ENCODE results near the gene CAPN12. TPM values are rescaled to one million over a fixed set of nuclear protein-coding genes. Genes with fewer than 3 reads are reported as not detected.

The CAPN12 gene
- total RNA-seq, 2 experiments from 2014 or later, result 1.6 to 2.0 TPM

GRCh38 chr19:38710928-38711725 is 33.1 kb downstream of the CAPN12 start:
- CTCF ChIA-PET, result no interaction called here
- no peak overlapping the region for H3K4me3 ChIP-seq (ENCODE audit: low read length)
- no peaks in the 10 kb centered on the region for H3K4me1 Mint-ChIP-seq (ENCODE audit: low read depth)
- H3K27me3 Mint-ChIP-seq, result no peaks in the 10 kb centered on the region
- TF ChIP-seq CTCF (IDR thresholded peaks at IDR 0.05), result no peak
- H3K27ac Mint-ChIP-seq, result no peak overlapping the region
- no peaks in the 10 kb centered on the region for H3K27me3 ChIP-seq (ENCODE audit: control insufficient read depth in 1 of 2, insufficient read depth in 2 of 2, low read length in 2 of 2)
- no peak overlapping the region for H3K4me3 Mint-ChIP-seq
- intact Hi-C loops (cut with DNase I, micrococcal nuclease), result no loop called here
- DNase-seq (no peak), ATAC-seq (ENCODE audit: poor library complexity) (no peak)
- no peak overlapping the region for H3K27ac ChIP-seq (ENCODE audit: low read depth in 1 of 2, low read length in 2 of 2)
- H3K9me3 ChIP-seq (ENCODE audit: control insufficient read depth in 1 of 2, insufficient read depth in 1 of 2, low read length in 2 of 2), result no peaks in the 10 kb centered on the region
- H3K36me3 Mint-ChIP-seq (ENCODE audit: low read depth), result peaks cover 44% of the 10 kb centered on the region
- no peaks in the 10 kb centered on the region for H3K9me3 Mint-ChIP-seq
- POLR2A ChIA-PET, result no interaction called here
- no peaks in the 10 kb centered on the region for H3K4me1 ChIP-seq (ENCODE audit: insufficient read depth, low read length)
- peaks cover 85% of the 10 kb centered on the region for H3K36me3 ChIP-seq (ENCODE audit: insufficient read depth, low read length)

GRCh38 chr19:38710416-38710702 is 33.9 kb downstream of the CAPN12 start:
- H3K27me3 ChIP-seq (ENCODE audit: control insufficient read depth in 1 of 2, insufficient read depth in 2 of 2, low read length in 2 of 2), result no peaks in the 10 kb centered on the region
- ChIA-PET POLR2A (no interaction called here), CTCF (no interaction called here)
- H3K4me3 Mint-ChIP-seq, result no peak overlapping the region
- no peak overlapping the region for H3K4me3 ChIP-seq (ENCODE audit: low read length)
- no peak for TF ChIP-seq CTCF (IDR thresholded peaks at IDR 0.05)
- peaks cover 43% of the 10 kb centered on the region for H3K36me3 Mint-ChIP-seq (ENCODE audit: low read depth)
- DNase-seq (no peak), ATAC-seq (ENCODE audit: poor library complexity) (no peak)
- H3K27ac ChIP-seq (ENCODE audit: low read depth in 1 of 2, low read length in 2 of 2), result no peak overlapping the region
- no peaks in the 10 kb centered on the region for H3K9me3 Mint-ChIP-seq
- no peak overlapping the region for H3K27ac Mint-ChIP-seq
- H3K36me3 ChIP-seq (ENCODE audit: insufficient read depth, low read length), result peaks cover 90% of the 10 kb centered on the region
- H3K4me1 ChIP-seq (ENCODE audit: insufficient read depth, low read length), result no peaks in the 10 kb centered on the region
- no peaks in the 10 kb centered on the region for H3K27me3 Mint-ChIP-seq
- no peaks in the 10 kb centered on the region for H3K4me1 Mint-ChIP-seq (ENCODE audit: low read depth)
- no peaks in the 10 kb centered on the region for H3K9me3 ChIP-seq (ENCODE audit: control insufficient read depth in 1 of 2, insufficient read depth in 1 of 2, low read length in 2 of 2)
- intact Hi-C loops (cut with DNase I, micrococcal nuclease), result no loop called here

- H3K4me1 Mint-ChIP-seq (ENCODE audit: low read depth), result no peaks in the 10 kb centered on the region
- intact Hi-C loops (cut with DNase I, micrococcal nuclease), result no loop called here
- Histone ChIP-seq H3K9me3 (ENCODE audit: control insufficient read depth in 1 of 2, insufficient read depth in 1 of 2, low read length in 2 of 2) (no peaks in the 10 kb centered on the region), H3K36me3 (ENCODE audit: insufficient read depth, low read length) (peaks cover 93% of the 10 kb centered on the region), H3K27ac (ENCODE audit: low read depth in 1 of 2, low read length in 2 of 2) (no peak overlapping the region), H3K27me3 (ENCODE audit: control insufficient read depth in 1 of 2, insufficient read depth in 2 of 2, low read length in 2 of 2) (no peaks in the 10 kb centered on the region), H3K4me1 (ENCODE audit: insufficient read depth, low read length) (no peaks in the 10 kb centered on the region), H3K4me3 (ENCODE audit: low read length) (no peak overlapping the region)
- no peaks in the 10 kb centered on the region for H3K9me3 Mint-ChIP-seq
- ChIA-PET POLR2A (no interaction called here), CTCF (no interaction called here)
- H3K27me3 Mint-ChIP-seq, result no peaks in the 10 kb centered on the region
- peaks cover 43% of the 10 kb centered on the region for H3K36me3 Mint-ChIP-seq (ENCODE audit: low read depth)
- DNase-seq (no peak), ATAC-seq (ENCODE audit: poor library complexity) (no peak)
- no peak for TF ChIP-seq CTCF (IDR thresholded peaks at IDR 0.05)
- H3K27ac Mint-ChIP-seq, result no peak overlapping the region
- H3K4me3 Mint-ChIP-seq, result no peak overlapping the region
Measured at GRCh38 chr19:38709671-38710415, 34.4 kb downstream of the CAPN12 start.
